HepG2 (cell line): Measurements from ENCODE around the gene PSMA3. TPM values are rescaled to one million over a fixed set of nuclear protein-coding genes. Genes with fewer than 3 reads are reported as not detected.
A peak's percentile ranks its signal among the peaks of the same experiment; 100 is the strongest.

Experiments
- AHR ChIP-seq: IDR thresholded peaks from 2 replicates; pipeline ENCODE4 v1.6.1; 2018; ENCODE audit warnings: missing genetic modification reagents, missing compliant biosample characterization
- BRD4 ChIP-seq: sonication (generic); formaldehyde crosslinking; IDR thresholded peaks from 2 replicates; pipeline ENCODE4 v1.4.0; 2020; ENCODE audit warnings: missing genetic modification reagents
- CBX1 ChIP-seq: IDR thresholded peaks from one replicate; pipeline ENCODE4 v1.6.1; 2016; ENCODE audit warnings: antibody characterized with exemption, low read depth
- FOSL1 ChIP-seq: sonication (generic); formaldehyde crosslinking; IDR thresholded peaks from 2 replicates; pipeline ENCODE4 v1.9.0; 2021; ENCODE audit warnings: missing genetic modification reagents, borderline replicate concordance
- MAFG ChIP-seq: sonication (generic); formaldehyde crosslinking; IDR thresholded peaks from 2 replicates; pipeline ENCODE4 v1.5.1; 2020; ENCODE audit warnings: mild to moderate bottlenecking, missing genetic modification reagents
- MAZ ChIP-seq, 2 experiments: sonication (generic) in 1 of 2; formaldehyde crosslinking in 1 of 2; IDR thresholded peaks; 2 replicates each; pipeline versions ENCODE4 v1.5.0 to v1.6.1; 2012 to 2020; ENCODE audit warnings: low read depth in 2 of 2, mild to moderate bottlenecking in 2 of 2, borderline replicate concordance in 1 of 2, improper control_type of control experiment in 1 of 2, low read length in 1 of 2, missing genetic modification reagents in 1 of 2, moderate library complexity in 1 of 2
- MTA3 ChIP-seq: sonication (generic); formaldehyde crosslinking; IDR thresholded peaks from 2 replicates; pipeline ENCODE4 v1.4.0; 2020; ENCODE audit warnings: missing genetic modification reagents
- PITX1 ChIP-seq: sonication (generic); formaldehyde crosslinking; IDR thresholded peaks from 2 replicates; pipeline ENCODE4 v1.5.1; 2020; ENCODE audit warnings: mild to moderate bottlenecking, missing genetic modification reagents
- RAD51 ChIP-seq: fragments of 450-650 bp; IDR thresholded peaks from 2 replicates; pipeline ENCODE4 v1.6.1; 2016; ENCODE audit warnings: borderline replicate concordance
- SIN3B ChIP-seq: fragments of 150-350 bp; IDR thresholded peaks from 2 replicates; pipeline ENCODE4 v1.6.1; 2014; ENCODE audit warnings: low read length
- SMYD3 ChIP-seq: sonication (generic); formaldehyde crosslinking; IDR thresholded peaks from 2 replicates; pipeline ENCODE4 v1.8.1; 2023; ENCODE audit warnings: mild to moderate bottlenecking, missing genetic modification reagents
- TAF1 ChIP-seq: sonication (generic); formaldehyde crosslinking; IDR thresholded peaks from 2 replicates; pipeline ENCODE4 v1.4.0; 2020; ENCODE audit warnings: missing genetic modification reagents
- ZGPAT ChIP-seq: IDR thresholded peaks from 2 replicates; pipeline ENCODE4 v1.6.1; 2016; ENCODE audit warnings: mild to moderate bottlenecking
- ZKSCAN8 ChIP-seq: IDR thresholded peaks from 2 replicates; pipeline ENCODE4 v1.6.1; 2016; ENCODE audit warnings: borderline replicate concordance, missing genetic modification reagents, missing compliant biosample characterization
- ZNF12 ChIP-seq: sonication (generic); formaldehyde crosslinking; IDR thresholded peaks from 2 replicates; pipeline ENCODE4 v1.5.0; 2020; ENCODE audit warnings: missing genetic modification reagents
- ZNF205 ChIP-seq: IDR thresholded peaks from 2 replicates; pipeline ENCODE4 v1.6.1; 2018; ENCODE audit warnings: missing biosample characterization, missing genetic modification reagents
- ZNF24 ChIP-seq: fragments of 450-650 bp; IDR thresholded peaks from 2 replicates; pipeline ENCODE4 v1.6.1; 2017; ENCODE audit warnings: antibody characterized with exemption, mild to moderate bottlenecking
- ZNF569 ChIP-seq: sonication (generic); formaldehyde crosslinking; IDR thresholded peaks from 2 replicates; pipeline ENCODE4 v1.5.0; 2020; ENCODE audit warnings: mild to moderate bottlenecking, missing genetic modification reagents, moderate library complexity, borderline replicate concordance
- polyA plus RNA-seq, 8 experiments: library from polyadenylated mRNA; depleted of rRNA in 3 of 8; stranded (reverse) in 7 of 8; unstranded in 1 of 8; fragments of >200 nt; fragmentation: Illumina TruSeq in 4 of 8; extraction: Trizol in 4 of 8; gene quantifications; 2 replicates each; pipeline versions ENCODE4 v1.2.1 to v1.2.3, GENCODE V29; 2011 to 2016; ENCODE audit warnings: low read depth in 4 of 8, missing spikeins in 1 of 8, mixed read lengths in 1 of 8; ENCODE audit not compliant: insufficient read depth in 1 of 8
- total RNA-seq, 5 experiments: library from RNA; depleted of rRNA; stranded (reverse); fragments of >200 nt; fragmentation: Illumina TruSeq; extraction: Trizol; gene quantifications; 2 replicates each; pipeline ENCODE4 v1.2.3, GENCODE V29; 2016; ENCODE audit warnings: low read depth in 1 of 5
- TF ChIP-seq, protein P1 (sequence below): sonication (generic); formaldehyde crosslinking; IDR thresholded peaks from 2 replicates; pipeline ENCODE4 v1.8.0; 2022; ENCODE audit warnings: mild to moderate bottlenecking, missing genetic modification reagents, moderate library complexity
- TF ChIP-seq, protein P2 (sequence below): sonication (generic); formaldehyde crosslinking; IDR thresholded peaks from 2 replicates; pipeline ENCODE4 v1.5.1; 2020; ENCODE audit warnings: missing genetic modification reagents, mild to moderate bottlenecking, borderline replicate concordance
- TF ChIP-seq, protein P3 (sequence below): sonication (generic); formaldehyde crosslinking; IDR thresholded peaks from 2 replicates; pipeline ENCODE4 v1.8.0; 2022; ENCODE audit warnings: mild to moderate bottlenecking, missing genetic modification reagents, moderate library complexity
- TF ChIP-seq, protein P4 (sequence below): IDR thresholded peaks from 2 replicates; pipeline ENCODE4 v1.6.1; 2016

PSMA3 gene
- total and polyA plus RNA-seq, 2 of the 13 experiments (the other 11 are each of a cell fraction or from before 2014, with no cell fraction given), result 232 to 275 TPM

DNA sequence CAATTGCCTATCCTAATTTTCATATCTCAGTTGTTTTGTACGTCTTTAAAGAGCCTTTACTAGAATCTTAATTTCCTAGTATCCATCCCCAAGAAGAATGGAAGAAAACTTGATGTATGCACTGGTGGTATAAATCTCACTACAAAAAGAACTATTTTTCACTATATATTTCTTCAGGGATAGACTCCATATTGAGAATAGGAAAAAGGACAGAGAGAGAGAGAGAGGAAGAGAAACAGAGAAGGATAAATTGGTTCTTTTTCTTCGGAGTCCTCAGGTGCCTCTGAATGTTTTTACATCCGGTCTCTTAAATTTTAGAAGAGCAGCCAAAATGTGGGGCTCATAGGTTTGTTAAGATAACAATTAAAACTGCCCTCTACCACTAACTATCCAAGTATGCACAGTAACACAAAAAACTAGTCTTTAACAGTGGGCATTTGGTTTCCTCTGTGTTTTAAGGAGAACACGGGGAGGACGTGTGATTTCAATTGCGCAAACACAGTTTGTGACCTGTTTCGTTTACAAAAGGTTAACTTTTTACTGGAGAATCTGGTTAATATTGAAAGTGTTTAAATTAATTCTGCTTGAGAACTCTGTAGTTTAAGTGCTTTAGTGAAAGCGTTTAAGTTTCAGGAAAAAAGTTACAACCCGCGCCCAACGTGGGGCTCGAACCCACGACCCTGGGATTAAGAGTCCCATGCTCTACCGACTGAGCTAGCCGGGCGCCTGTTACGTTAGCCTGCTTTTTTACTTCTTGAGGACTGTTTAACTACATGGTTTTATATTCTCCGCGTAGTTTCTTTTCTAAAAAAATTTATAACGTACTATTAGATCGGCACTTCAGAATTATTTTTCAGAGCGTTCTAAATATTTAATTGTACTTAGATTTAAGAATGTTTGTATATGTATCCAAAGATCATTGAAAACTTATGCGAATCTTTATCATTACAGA is 5.1 kb upstream of the PSMA3 start (continued):
- TF ChIP-seq, protein P1, sequence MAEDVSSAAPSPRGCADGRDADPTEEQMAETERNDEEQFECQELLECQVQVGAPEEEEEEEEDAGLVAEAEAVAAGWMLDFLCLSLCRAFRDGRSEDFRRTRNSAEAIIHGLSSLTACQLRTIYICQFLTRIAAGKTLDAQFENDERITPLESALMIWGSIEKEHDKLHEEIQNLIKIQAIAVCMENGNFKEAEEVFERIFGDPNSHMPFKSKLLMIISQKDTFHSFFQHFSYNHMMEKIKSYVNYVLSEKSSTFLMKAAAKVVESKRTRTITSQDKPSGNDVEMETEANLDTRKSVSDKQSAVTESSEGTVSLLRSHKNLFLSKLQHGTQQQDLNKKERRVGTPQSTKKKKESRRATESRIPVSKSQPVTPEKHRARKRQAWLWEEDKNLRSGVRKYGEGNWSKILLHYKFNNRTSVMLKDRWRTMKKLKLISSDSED (CRISPR knock-in tag), result no peak
- 0 out of 2 replicates have a peak, but pooled peaks have one; percentile 37 for TF ChIP-seq ZKSCAN8 (CRISPR knock-in tag)
- TF ChIP-seq PITX1, result peak; percentile 87
- TF ChIP-seq AHR (CRISPR knock-in tag), result no peak
- no peak for TF ChIP-seq FOSL1 (CRISPR knock-in tag)
- TF ChIP-seq MAZ (IDR thresholded peaks at IDR 0.05; ENCODE audit: borderline replicate concordance, low read depth, low read length), result no peak
- TF ChIP-seq MAZ (CRISPR knock-in tag; IDR thresholded peaks at IDR 0.05; ENCODE audit: low read depth), result 0 out of 2 replicates have a peak, but pooled peaks have one; percentile 42
- TF ChIP-seq SMYD3 (CRISPR knock-in tag), result 0 out of 2 replicates have a peak, but pooled peaks have one; percentile 19
- no peak for TF ChIP-seq MTA3 (CRISPR knock-in tag)
- TF ChIP-seq ZGPAT (CRISPR knock-in tag), result peak; percentile 74
- TF ChIP-seq ZNF12 (CRISPR knock-in tag), result no peak
- TF ChIP-seq BRD4 (CRISPR knock-in tag), result no peak
- TF ChIP-seq ZNF24, result peak; percentile 99
- no peak for TF ChIP-seq TAF1 (CRISPR knock-in tag)
- no peak for TF ChIP-seq MAFG (CRISPR knock-in tag)
- no peak for TF ChIP-seq SIN3B
- no peak for TF ChIP-seq CBX1
- TF ChIP-seq RAD51, result no peak
- TF ChIP-seq, protein P2, sequence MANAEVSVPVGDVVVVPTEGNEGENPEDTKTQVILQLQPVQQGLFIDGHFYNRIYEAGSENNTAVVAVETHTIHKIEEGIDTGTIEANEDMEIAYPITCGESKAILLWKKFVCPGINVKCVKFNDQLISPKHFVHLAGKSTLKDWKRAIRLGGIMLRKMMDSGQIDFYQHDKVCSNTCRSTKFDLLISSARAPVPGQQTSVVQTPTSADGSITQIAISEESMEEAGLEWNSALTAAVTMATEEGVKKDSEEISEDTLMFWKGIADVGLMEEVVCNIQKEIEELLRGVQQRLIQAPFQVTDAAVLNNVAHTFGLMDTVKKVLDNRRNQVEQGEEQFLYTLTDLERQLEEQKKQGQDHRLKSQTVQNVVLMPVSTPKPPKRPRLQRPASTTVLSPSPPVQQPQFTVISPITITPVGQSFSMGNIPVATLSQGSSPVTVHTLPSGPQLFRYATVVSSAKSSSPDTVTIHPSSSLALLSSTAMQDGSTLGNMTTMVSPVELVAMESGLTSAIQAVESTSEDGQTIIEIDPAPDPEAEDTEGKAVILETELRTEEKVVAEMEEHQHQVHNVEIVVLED (CRISPR knock-in tag), result no peak
- TF ChIP-seq, protein P3, sequence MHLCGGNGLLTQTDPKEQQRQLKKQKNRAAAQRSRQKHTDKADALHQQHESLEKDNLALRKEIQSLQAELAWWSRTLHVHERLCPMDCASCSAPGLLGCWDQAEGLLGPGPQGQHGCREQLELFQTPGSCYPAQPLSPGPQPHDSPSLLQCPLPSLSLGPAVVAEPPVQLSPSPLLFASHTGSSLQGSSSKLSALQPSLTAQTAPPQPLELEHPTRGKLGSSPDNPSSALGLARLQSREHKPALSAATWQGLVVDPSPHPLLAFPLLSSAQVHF, result no peak
- TF ChIP-seq, protein P4, sequence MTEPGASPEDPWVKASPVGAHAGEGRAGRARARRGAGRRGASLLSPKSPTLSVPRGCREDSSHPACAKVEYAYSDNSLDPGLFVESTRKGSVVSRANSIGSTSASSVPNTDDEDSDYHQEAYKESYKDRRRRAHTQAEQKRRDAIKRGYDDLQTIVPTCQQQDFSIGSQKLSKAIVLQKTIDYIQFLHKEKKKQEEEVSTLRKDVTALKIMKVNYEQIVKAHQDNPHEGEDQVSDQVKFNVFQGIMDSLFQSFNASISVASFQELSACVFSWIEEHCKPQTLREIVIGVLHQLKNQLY (CRISPR knock-in tag), result 0 out of 2 replicates have a peak, but pooled peaks have one; percentile 44
- no peak for TF ChIP-seq ZNF205 (CRISPR knock-in tag)
- TF ChIP-seq ZNF569 (CRISPR knock-in tag), result no peak
